Placental epithelial cell (primary cell): ENCODE measurements around the gene CHCHD1. TPM values are rescaled to one million over a fixed set of nuclear protein-coding genes. Genes with fewer than 3 reads are reported as not detected.

Experiments
- small RNA-seq: library from RNA; depleted of rRNA; stranded (forward); fragments of <200 nt; gene quantifications from one replicate; pipeline ENCODE3, GENCODE V24; 2012
- total RNA-seq: library from RNA; depleted of rRNA; stranded (reverse); fragments of >200 nt; gene quantifications from 2 replicates; pipeline ENCODE4 v1.2.3, GENCODE V29; 2012

CHCHD1 gene
- 13.6 and 16.5 TPM in 2 replicates for total RNA-seq

GRCh38 chr10:73781879-73782748 is at the start of gene CHCHD1:
CHCHD1 (plus strand) TSS chr10:73782048; CDS start chr10:73782076, 28 bp downstream.

DNA sequence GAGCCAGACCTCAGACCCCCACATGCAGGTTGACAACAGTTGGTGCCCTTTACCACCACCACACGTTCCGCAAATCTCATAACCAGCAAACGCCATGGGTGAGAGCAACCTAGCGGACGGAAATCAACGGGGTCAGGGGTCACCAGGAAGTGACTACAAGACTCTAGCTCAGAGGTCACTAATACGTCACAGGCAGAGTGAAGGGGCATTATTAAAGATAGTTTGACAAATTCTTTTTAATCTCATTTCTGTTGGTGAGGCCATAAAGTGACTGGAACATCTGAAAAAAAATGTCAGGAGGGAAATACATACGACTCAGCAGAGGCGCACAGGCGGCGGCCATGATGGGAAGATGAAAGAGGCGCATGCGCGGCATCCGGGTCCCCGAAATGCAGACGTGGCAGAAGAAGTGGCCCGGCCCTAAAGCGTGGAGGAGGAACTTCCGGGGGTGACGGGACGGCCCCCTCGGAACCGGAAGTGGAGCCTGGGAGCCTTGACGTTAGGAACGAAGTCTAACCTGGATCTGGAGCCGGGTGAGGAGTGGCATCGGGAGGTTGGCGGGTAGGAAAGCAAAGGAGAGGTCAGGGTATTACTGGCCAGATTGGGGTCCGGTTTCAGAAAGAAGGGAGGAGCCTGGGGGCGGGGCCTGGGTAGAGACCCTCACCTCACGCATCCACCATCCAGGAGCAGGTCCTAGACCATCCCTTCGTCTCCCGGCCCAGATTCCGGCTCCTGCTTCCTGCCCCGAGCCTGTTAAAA is 37.8 kb upstream of the CHCHD1 start, which contains the start of gene SEC24C:
Gene SEC24C (plus strand): TSS at position 468 of the 759 bp plus-strand sequence. CDS start 2,461 bp downstream, outside the sequence.

DNA sequence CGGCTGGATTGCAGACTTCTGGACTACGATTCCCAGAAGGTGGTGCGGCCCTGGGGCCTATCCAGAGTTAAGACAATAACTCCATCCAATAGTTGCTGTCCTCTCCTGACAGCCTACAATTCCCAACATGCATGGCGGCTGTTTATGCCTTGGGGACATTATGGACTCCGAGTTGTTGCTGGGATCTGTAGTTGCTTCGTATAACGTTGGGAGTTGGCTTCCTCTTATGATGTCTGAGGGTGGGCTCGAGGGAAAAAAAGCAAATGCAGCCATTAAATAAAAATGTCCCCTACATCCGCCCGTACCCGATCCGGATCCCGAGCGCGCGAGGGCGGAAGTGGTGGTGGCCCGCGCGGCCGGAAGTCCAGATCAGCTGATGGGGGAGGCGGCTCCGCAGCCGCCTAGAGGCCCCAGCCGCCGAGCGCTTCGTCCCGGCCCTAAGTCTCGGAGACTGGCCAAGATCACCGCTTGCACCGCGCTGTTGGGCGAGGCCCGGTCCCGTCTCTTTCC is 3.4 kb downstream of the CHCHD1 start, which contains the start of gene ZSWIM8:
Gene ZSWIM8 (plus strand): TSS at position 396 of the 510 bp plus-strand sequence. CDS start 273 bp downstream, outside the sequence.

Small RNA genes within 50 kb of the gene (small RNA-seq; reads per million reads assigned to genes)
- not detected for gene AC022400.4
- not detected for gene AC022400.9
- not detected for gene ZSWIM8-AS1

Other genes with a start within 250 kb of the CHCHD1 start
- gene USP54, start 190.7 kb upstream of the CHCHD1 start, total RNA-seq = 7.9 and 8.5 TPM in 2 replicates
- gene MYOZ1, start 140.6 kb upstream of the CHCHD1 start, total RNA-seq = 0.43 and 0.79 TPM in 2 replicates
- under 0.01 TPM in 1 of 2 replicates, not detected in the other for gene SYNPO2L, start 126.0 kb upstream of the CHCHD1 start, total RNA-seq
- gene AGAP5, start 83.9 kb upstream of the CHCHD1 start, total RNA-seq = 2.7 and 4.9 TPM in 2 replicates
- gene SEC24C, start 37.7 kb upstream of the CHCHD1 start, total RNA-seq = 56.1 and 94.3 TPM in 2 replicates
- gene ZSWIM8, start 3.6 kb downstream of the CHCHD1 start, total RNA-seq = 85.6 and 122 TPM in 2 replicates
- 12.5 and 16.1 TPM in 2 replicates for gene NDST2, start 29.6 kb downstream of the CHCHD1 start, total RNA-seq
- 30.6 and 30.9 TPM in 2 replicates for gene CAMK2G, start 92.5 kb downstream of the CHCHD1 start, total RNA-seq
- gene PLAU, start 129.1 kb downstream of the CHCHD1 start, total RNA-seq = 2.7 and 7.0 TPM in 2 replicates
- gene VCL, start 216.1 kb downstream of the CHCHD1 start, total RNA-seq = 68.3 and 157 TPM in 2 replicates